Measurements from ENCODE around the gene RAB5A.
"Not testable (repeated sequence)": the region's sequence is repeated elsewhere in the genome, so short reads cannot be mapped to it uniquely, and the experiment has no call there.

RAB5A gene

DNA sequence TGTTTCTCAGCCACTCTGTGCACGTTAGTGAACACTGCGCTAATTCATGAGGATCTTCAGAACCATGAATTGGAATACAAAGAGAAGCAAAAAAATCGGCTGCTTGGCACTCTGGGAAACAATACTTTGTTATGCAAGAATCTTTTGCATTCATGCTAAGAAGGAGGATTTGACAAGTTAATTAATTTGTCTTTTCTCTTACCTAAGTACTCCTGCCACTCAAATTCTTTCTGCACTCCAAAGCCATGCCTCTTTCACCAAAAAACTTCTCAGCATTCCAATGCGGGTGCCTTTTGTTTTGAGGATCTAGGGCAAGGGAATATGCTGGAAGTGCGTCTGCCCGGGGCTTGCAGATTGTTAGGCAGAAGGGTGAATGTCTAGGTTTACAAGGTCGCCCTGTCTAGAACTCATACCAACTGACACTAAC lies 82.0 kb downstream of the RAB5A start:
- no peak for DNase-seq (ENCODE audit: low read depth)

DNA sequence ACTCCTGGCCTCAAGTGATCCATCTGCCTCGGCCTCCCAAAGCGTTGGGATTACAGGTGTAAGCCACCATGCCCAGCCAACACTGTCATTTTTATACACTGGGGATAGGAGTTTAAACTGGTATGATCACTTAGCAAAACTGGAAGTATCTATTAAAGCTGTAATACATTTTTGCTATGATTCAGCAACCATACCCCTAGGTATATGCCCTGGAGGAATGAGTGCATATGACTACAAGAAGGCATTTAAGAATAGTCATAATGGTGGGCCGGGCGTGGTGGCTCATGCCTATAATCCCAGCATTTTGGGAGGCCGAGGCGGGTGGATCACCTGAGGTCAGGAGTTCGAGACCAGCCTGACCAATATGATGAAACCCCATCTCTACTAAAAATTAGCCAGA lies 85.0 kb downstream of the RAB5A start:
- not testable (repeated sequence) for DNase-seq (ENCODE audit: low read depth)
